Measurements from ENCODE around the gene PRKG1.

The PRKG1 gene

GRCh38 chr10:52136921-52137320, 1062.6 kb downstream of the PRKG1 start:
- H3K4me3 ChIP-seq (ENCODE audit: low read length in 2 of 2), result no peak overlapping the region
- no peak overlapping the region for H3K4ac ChIP-seq (ENCODE audit: low read length)
- H3K27ac ChIP-seq (replicated peaks; ENCODE audit: low read length), result no peak overlapping the region
- no peak overlapping the region for H3K18ac ChIP-seq (ENCODE audit: low read length)
- no peak overlapping the region for H2BK12ac ChIP-seq (ENCODE audit: low read length)
- no peaks in the 10 kb centered on the region for H3K9me3 ChIP-seq (replicated peaks in 1 of 2; ENCODE audit: control insufficient read depth in 2 of 2, insufficient read depth in 1 of 2, low read depth in 1 of 2, low read length in 2 of 2)
- no peaks in the 10 kb centered on the region for H3K79me1 ChIP-seq (ENCODE audit: low read depth, low read length)
- no peak overlapping the region for H3K4me2 ChIP-seq (ENCODE audit: insufficient read depth, low read length, poor library complexity, severe bottlenecking)
- H3K23ac ChIP-seq (ENCODE audit: low read depth, low read length, poor library complexity), result no peak overlapping the region
- H3K27me3 ChIP-seq (ENCODE audit: control insufficient read depth in 3 of 3, insufficient read depth in 3 of 3, low read depth in 1 of 3, low read length in 3 of 3), result no peaks in the 10 kb centered on the region
- no peak overlapping the region for H3K14ac ChIP-seq (ENCODE audit: low read length)
- no peak overlapping the region for H2BK120ac ChIP-seq (ENCODE audit: low read depth, low read length)
- H4K8ac ChIP-seq (ENCODE audit: low read depth, low read length), result no peak overlapping the region
- H2BK5ac ChIP-seq (ENCODE audit: low read length), result no peak overlapping the region
- no peaks in the 10 kb centered on the region for H3K36me3 ChIP-seq (replicated peaks in 1 of 2; ENCODE audit: control insufficient read depth in 2 of 2, insufficient read depth in 2 of 2, low read length in 2 of 2)
- no peak overlapping the region for H2AK5ac ChIP-seq (ENCODE audit: low read depth, low read length)
- H3K9ac ChIP-seq (ENCODE audit: low read depth, low read length, poor library complexity), result no peak overlapping the region
- WGBS, 2 donors (ENCODE audit: extremely low coverage in 2 of 2, insufficient read length in 2 of 2, insufficient replicate concordance in 1 of 2), result no CpG with 5 or more reads among the region's 2 CpGs
- no peak overlapping the region for H2BK15ac ChIP-seq (ENCODE audit: low read length)
- no peak overlapping the region for H2AFZ ChIP-seq (ENCODE audit: low read length)
- no peak overlapping the region for H4K91ac ChIP-seq (ENCODE audit: low read depth, low read length, poor library complexity)
- no peak for DNase-seq (ENCODE audit: low spot score)
- H3K4me1 ChIP-seq (ENCODE audit: control insufficient read depth in 2 of 2, insufficient read depth in 1 of 2, low read depth in 1 of 2, low read length in 2 of 2), result no peaks in the 10 kb centered on the region

- Histone ChIP-seq H3K9ac (ENCODE audit: low read depth, low read length, poor library complexity) (no peak overlapping the region), H3K4me1 (ENCODE audit: control insufficient read depth in 2 of 2, insufficient read depth in 1 of 2, low read depth in 1 of 2, low read length in 2 of 2) (no peaks in the 10 kb centered on the region), H2BK15ac (ENCODE audit: low read length) (no peak overlapping the region), H3K4me2 (ENCODE audit: insufficient read depth, low read length, poor library complexity, severe bottlenecking) (no peak overlapping the region), H4K91ac (ENCODE audit: low read depth, low read length, poor library complexity) (no peak overlapping the region), H3K23ac (ENCODE audit: low read depth, low read length, poor library complexity) (no peak overlapping the region), H2BK120ac (ENCODE audit: low read depth, low read length) (no peak overlapping the region), H3K18ac (ENCODE audit: low read length) (no peak overlapping the region), H4K8ac (ENCODE audit: low read depth, low read length) (no peak overlapping the region), H3K79me1 (ENCODE audit: low read depth, low read length) (no peaks in the 10 kb centered on the region), H2AK5ac (ENCODE audit: low read depth, low read length) (no peak overlapping the region), H3K9me3 (replicated peaks in 1 of 2; ENCODE audit: control insufficient read depth in 2 of 2, insufficient read depth in 1 of 2, low read depth in 1 of 2, low read length in 2 of 2) (no peaks in the 10 kb centered on the region), H2AFZ (ENCODE audit: low read length) (no peak overlapping the region), H3K27me3 (ENCODE audit: control insufficient read depth in 3 of 3, insufficient read depth in 3 of 3, low read depth in 1 of 3, low read length in 3 of 3) (no peaks in the 10 kb centered on the region), H3K4me3 (ENCODE audit: low read length in 2 of 2) (no peak overlapping the region), H3K36me3 (replicated peaks in 1 of 2; ENCODE audit: control insufficient read depth in 2 of 2, insufficient read depth in 2 of 2, low read length in 2 of 2) (no peaks in the 10 kb centered on the region), H3K4ac (ENCODE audit: low read length) (no peak overlapping the region), H3K14ac (ENCODE audit: low read length) (no peak overlapping the region), H2BK12ac (ENCODE audit: low read length) (no peak overlapping the region), H3K27ac (replicated peaks; ENCODE audit: low read length) (no peak overlapping the region), H2BK5ac (ENCODE audit: low read length) (no peak overlapping the region)
- no CpG with 5 or more reads among the region's 1 CpG for WGBS, 2 donors (ENCODE audit: extremely low coverage in 2 of 2, insufficient read length in 2 of 2, insufficient replicate concordance in 1 of 2)
- no peak for DNase-seq (ENCODE audit: low spot score)
Observed at GRCh38 chr10:52143338-52143737, 1069.1 kb downstream of the PRKG1 start.

- H3K36me3 ChIP-seq (replicated peaks in 1 of 2; ENCODE audit: control insufficient read depth in 2 of 2, insufficient read depth in 2 of 2, low read length in 2 of 2), result no peaks in the 10 kb centered on the region
Observed at GRCh38 chr10:52145636-52146035, 1071.3 kb downstream of the PRKG1 start.

GRCh38 chr10:52146766-52147165, 1072.5 kb downstream of the PRKG1 start:
- no peak overlapping the region for H3K4ac ChIP-seq (ENCODE audit: low read length)
- H3K27me3 ChIP-seq (ENCODE audit: control insufficient read depth in 3 of 3, insufficient read depth in 3 of 3, low read depth in 1 of 3, low read length in 3 of 3), result no peaks in the 10 kb centered on the region
- H3K27ac ChIP-seq (replicated peaks; ENCODE audit: low read length), result no peak overlapping the region
- no peak overlapping the region for H2BK15ac ChIP-seq (ENCODE audit: low read length)
- H3K79me1 ChIP-seq (ENCODE audit: low read depth, low read length), result no peaks in the 10 kb centered on the region
- H2AK5ac ChIP-seq (ENCODE audit: low read depth, low read length), result no peak overlapping the region
- H3K4me1 ChIP-seq (ENCODE audit: control insufficient read depth in 2 of 2, insufficient read depth in 1 of 2, low read depth in 1 of 2, low read length in 2 of 2), result no peaks in the 10 kb centered on the region
- no peak overlapping the region for H4K8ac ChIP-seq (ENCODE audit: low read depth, low read length)
- H2BK120ac ChIP-seq (ENCODE audit: low read depth, low read length), result no peak overlapping the region
- H3K36me3 ChIP-seq (replicated peaks in 1 of 2; ENCODE audit: control insufficient read depth in 2 of 2, insufficient read depth in 2 of 2, low read length in 2 of 2), result no peaks in the 10 kb centered on the region
- no peak overlapping the region for H3K14ac ChIP-seq (ENCODE audit: low read length)
- no peak overlapping the region for H3K18ac ChIP-seq (ENCODE audit: low read length)
- H3K4me3 ChIP-seq (ENCODE audit: low read length in 2 of 2), result no peak overlapping the region
- H4K91ac ChIP-seq (ENCODE audit: low read depth, low read length, poor library complexity), result no peak overlapping the region
- no peak overlapping the region for H3K4me2 ChIP-seq (ENCODE audit: insufficient read depth, low read length, poor library complexity, severe bottlenecking)
- H3K9ac ChIP-seq (ENCODE audit: low read depth, low read length, poor library complexity), result no peak overlapping the region
- H2BK12ac ChIP-seq (ENCODE audit: low read length), result no peak overlapping the region
- no peak for DNase-seq (ENCODE audit: low spot score)
- no peak overlapping the region for H2AFZ ChIP-seq (ENCODE audit: low read length)
- H3K23ac ChIP-seq (ENCODE audit: low read depth, low read length, poor library complexity), result no peak overlapping the region
- H3K9me3 ChIP-seq (replicated peaks in 1 of 2; ENCODE audit: control insufficient read depth in 2 of 2, insufficient read depth in 1 of 2, low read depth in 1 of 2, low read length in 2 of 2), result no peaks in the 10 kb centered on the region
- WGBS, 2 donors (ENCODE audit: extremely low coverage in 2 of 2, insufficient read length in 2 of 2, insufficient replicate concordance in 1 of 2), result no CpG with 5 or more reads among the region's 2 CpGs
- H2BK5ac ChIP-seq (ENCODE audit: low read length), result no peak overlapping the region

More at GRCh38 chr10:52145636-52146035, 1071.3 kb downstream of the PRKG1 start:
- Histone ChIP-seq H3K18ac (ENCODE audit: low read length) (no peak overlapping the region), H3K4me2 (ENCODE audit: insufficient read depth, low read length, poor library complexity, severe bottlenecking) (no peak overlapping the region), H2AK5ac (ENCODE audit: low read depth, low read length) (no peak overlapping the region), H3K9me3 (replicated peaks in 1 of 2; ENCODE audit: control insufficient read depth in 2 of 2, insufficient read depth in 1 of 2, low read depth in 1 of 2, low read length in 2 of 2) (no peaks in the 10 kb centered on the region), H2BK12ac (ENCODE audit: low read length) (no peak overlapping the region), H3K79me1 (ENCODE audit: low read depth, low read length) (no peaks in the 10 kb centered on the region), H3K27ac (replicated peaks; ENCODE audit: low read length) (no peak overlapping the region), H3K14ac (ENCODE audit: low read length) (no peak overlapping the region), H4K91ac (ENCODE audit: low read depth, low read length, poor library complexity) (no peak overlapping the region), H3K4ac (ENCODE audit: low read length) (no peak overlapping the region), H2BK5ac (ENCODE audit: low read length) (no peak overlapping the region), H3K23ac (ENCODE audit: low read depth, low read length, poor library complexity) (no peak overlapping the region), H4K8ac (ENCODE audit: low read depth, low read length) (no peak overlapping the region), H2AFZ (ENCODE audit: low read length) (peak overlapping the region; percentile 28), H3K4me1 (ENCODE audit: control insufficient read depth in 2 of 2, insufficient read depth in 1 of 2, low read depth in 1 of 2, low read length in 2 of 2) (no peaks in the 10 kb centered on the region), H3K27me3 (ENCODE audit: control insufficient read depth in 3 of 3, insufficient read depth in 3 of 3, low read depth in 1 of 3, low read length in 3 of 3) (no peaks in the 10 kb centered on the region), H3K9ac (ENCODE audit: low read depth, low read length, poor library complexity) (no peak overlapping the region), H2BK120ac (ENCODE audit: low read depth, low read length) (no peak overlapping the region), H3K4me3 (ENCODE audit: low read length in 2 of 2) (no peak overlapping the region), H2BK15ac (ENCODE audit: low read length) (no peak overlapping the region)
- no peak for DNase-seq (ENCODE audit: low spot score)
- no CpG with 5 or more reads among the region's 1 CpG for WGBS, 2 donors (ENCODE audit: extremely low coverage in 2 of 2, insufficient read length in 2 of 2, insufficient replicate concordance in 1 of 2)
